NCI-H2171 (cell line): ENCODE results near the gene NKX3-2.
"Not testable (repeated sequence)": the region's sequence is repeated elsewhere in the genome, so short reads cannot be mapped to it uniquely, and the experiment has no call there.

Source experiments
- DNase-seq: peaks from one replicate; lab custom pipeline; 2025; lab: John Stamatoyannopoulos, UW

NKX3-2 gene

DNA sequence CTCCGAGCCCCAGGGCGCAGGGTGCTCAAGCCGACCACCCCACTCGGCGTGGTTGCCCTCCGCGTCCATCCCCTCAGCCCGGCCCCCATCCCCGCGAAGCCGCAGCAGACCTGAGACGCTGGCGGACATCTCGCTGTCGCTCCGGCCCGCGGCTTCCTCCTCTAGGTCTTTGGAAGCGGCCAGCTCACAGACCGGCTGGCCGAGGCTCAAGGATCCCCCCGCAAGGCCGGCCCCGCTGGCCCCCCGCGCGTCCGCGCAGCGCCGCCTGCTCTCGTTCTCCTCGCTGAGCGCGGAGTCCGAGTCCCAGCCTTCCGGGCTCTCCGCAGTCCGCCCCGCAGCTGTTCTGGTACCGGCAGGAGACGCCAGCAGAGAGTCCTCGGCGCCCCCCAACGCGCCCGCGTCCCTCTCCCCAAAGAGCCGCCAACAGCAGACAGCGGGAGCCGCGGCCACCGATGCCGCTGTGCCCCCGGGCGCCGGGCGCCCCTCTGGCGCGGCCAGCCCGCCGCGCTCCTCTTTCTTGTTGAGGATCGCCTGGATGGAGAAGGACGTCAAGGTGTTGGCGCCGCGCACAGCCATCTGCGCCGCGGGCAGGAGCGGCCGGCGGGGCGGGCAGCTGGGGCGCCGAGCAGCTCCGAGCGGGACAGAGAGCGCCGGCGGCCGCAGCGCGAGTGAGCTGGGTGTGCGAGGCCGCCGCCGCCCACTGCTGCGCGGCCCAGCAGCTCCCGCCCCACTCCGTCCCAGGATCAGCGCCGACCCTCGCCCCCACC lies at the start of gene NKX3-2:
Gene NKX3-2, minus strand, starts transcription at position 670 of the 767 bp plus-strand sequence. Its CDS starts 94 bp downstream, at position 576.
- no peak for DNase-seq

DNA sequence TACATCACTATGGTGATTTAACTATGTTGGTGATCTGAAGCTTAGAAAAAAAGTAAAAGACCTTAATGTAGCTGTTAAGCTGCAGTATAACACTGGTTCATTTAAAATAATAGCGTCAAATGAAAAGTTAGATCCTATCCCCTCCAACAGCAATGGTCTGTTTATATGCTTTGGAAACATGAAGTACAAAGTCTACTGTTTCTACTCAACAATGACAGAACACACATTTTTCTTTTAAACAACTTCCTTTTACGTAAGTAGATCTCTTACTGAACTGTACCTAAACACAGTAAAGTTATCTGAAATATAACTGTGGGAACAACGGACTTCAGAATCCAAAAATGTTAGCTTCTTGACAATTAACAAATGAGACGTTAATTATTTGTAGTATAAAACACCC lies 47.9 kb upstream of the NKX3-2 start:
- DNase-seq, result no peak

DNA sequence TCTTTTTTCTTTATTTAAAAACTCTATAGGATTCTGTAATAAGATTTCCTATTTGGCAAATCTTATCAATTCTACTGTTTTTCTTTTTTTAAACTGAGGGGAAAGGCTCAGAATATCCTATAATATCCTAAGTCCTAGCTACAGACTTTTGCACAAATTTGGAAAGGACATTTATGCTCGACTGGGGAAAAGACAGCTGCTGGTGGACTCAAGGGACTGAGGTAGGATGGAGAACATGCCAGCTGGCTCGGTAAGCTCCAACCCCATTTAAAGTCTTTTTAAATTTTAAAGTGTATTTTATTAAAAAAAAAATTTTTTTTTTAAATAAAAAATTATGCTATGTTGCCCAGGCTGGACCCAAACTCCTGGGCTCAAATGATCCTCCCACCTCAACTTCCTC lies 46.5 kb upstream of the NKX3-2 start:
- no peak for DNase-seq

DNA sequence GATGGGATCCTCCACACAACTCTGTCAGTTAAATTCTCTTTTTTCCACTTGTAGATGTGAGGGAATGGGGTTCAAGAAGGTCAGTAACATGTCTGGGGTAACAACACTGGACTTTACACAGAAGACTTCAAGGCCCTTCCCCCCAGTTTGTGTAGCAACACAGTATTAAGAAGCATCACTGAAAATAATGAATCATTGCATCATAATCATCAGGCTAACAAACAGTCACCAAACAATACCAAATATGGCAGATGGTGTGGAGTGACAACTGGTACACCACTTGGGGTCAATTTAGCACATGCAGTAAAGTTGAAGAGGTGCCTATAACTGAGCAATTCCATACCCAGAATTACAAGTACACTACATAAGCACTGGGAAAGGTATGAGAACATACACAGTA lies 44.6 kb upstream of the NKX3-2 start:
- DNase-seq, result no peak

DNA sequence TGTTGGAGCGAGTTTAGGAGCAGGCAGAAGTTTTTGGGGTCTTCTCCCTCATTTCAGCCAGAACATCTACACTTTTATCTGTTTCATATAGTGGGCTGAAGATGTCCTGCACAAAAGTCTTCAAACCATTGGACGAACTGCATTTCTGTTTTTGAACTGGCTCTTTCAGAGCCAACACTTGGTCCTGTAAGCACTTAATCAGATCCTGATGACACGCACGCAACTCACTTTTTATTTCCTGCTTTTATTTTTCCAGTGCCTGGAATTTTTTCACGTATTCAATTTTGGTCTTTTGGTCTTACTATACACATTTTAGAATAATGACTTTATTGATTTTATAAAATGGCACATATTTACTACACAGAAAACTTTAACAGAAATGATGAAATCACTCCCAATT lies 40.2 kb upstream of the NKX3-2 start:
- DNase-seq, result no peak

DNA sequence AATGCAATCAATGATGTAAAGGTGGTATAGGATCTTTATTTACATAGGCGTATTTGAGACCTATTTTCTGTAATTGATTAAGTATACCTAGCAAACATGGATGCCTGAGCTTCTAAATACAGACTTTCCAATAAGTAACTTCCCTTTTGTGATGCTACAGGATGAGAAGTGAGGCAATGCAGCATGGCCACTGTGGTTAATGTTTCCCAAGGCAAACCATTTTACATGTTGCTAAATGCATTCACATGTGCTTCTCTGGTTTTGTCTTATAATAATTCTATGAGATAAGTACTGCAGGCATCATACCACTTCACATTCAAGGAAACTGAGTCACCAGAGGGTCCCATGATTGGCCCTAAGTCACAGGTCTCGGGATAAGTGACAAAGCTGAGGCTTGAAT lies 35.7 kb upstream of the NKX3-2 start:
- DNase-seq, result no peak

DNA sequence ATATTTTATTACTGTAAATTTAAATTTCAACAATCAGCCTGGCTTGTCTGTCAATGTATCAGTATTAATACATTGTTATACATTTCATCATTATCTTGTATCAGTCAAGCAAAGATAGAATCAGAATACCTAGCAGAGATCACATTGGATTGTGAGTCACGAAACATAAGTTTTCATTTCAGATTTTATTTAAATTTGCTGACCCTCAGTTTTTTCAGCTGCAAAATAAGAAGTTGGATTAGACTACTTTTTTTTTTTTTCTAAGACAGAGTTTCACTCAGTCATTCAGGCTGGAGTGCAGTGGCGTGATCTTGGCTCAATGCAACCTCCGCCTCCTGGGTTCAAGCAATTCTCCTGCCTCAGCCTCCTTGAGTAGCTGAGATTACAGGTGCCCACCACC lies 33.4 kb upstream of the NKX3-2 start:
- no peak for DNase-seq

DNA sequence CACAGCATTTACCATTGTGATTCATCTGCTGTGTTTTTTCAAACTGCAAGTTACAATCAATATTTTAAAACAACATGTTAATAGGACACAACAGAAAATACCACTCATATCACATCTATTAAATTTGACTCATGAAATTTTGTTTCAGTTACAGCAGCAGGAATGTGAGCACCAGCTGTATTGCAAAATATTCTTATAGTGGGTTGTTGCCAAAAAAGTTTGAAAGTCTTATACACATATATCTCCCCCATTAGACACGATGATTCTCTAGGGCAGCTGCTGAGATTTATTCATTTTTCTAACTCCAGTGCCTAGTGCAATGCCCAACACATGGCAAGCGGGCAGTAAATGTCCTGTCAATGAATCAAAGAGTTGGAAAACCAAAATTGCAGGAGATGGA lies 26.6 kb upstream of the NKX3-2 start:
- DNase-seq, result no peak

DNA sequence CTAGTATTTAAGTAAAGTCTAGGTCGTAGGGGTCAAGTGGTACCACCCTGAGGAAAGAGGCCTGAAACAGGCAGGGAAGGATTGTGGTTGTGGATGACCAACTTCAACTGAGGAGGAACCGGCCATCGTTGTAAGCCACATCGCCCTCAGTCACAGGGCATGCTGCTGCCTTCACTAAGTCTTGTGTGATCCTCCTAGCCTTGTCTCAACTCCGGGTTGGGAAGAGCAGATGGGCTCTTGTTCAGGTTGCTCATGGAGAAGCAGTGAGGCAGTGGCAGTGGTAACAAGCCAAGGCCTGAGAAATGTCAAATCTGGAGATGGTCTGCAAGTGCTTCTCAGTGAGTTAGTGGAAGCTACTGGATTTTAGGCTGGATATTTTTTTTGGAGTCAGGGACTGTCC lies 22.8 kb upstream of the NKX3-2 start:
- DNase-seq, result no peak

DNA sequence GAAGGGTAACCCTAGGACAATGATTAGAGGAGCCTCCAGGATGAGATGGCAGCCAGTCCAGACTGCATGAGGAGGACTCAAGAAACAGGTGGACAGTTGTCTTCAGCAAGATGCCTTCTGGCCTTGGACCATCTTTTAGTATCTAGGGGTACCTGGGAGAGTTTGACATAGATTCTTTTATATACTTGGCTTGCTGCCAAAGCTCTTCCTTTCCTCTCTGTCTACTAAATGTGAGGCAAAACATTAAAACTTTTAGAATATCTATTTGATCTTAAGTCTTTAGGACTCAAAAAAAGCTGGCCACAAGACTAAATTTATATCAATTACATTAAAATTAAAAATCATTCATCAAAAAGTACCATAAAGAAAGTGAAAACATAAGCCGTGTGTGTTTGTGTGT lies 18.6 kb upstream of the NKX3-2 start:
- DNase-seq, result no peak

DNA sequence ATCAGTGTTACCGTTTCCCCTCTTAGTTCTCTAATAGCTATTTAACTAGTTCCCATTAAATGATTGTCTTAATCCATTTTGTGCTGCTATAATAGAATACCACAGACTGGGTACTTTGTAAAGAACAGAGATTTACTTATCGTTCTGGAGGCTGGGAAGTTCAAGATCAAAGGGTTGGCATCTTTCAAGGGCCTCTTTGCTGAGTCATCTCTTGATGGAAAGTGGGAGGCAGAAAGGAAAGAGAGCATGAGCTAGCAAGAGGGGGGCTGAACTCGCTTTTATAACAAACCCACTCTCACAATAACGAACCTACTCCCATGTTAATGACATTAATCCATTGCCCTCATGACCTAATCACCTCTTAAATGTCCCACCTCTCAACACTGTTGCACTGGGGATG lies 17.4 kb upstream of the NKX3-2 start:
- DNase-seq, result no peak

DNA sequence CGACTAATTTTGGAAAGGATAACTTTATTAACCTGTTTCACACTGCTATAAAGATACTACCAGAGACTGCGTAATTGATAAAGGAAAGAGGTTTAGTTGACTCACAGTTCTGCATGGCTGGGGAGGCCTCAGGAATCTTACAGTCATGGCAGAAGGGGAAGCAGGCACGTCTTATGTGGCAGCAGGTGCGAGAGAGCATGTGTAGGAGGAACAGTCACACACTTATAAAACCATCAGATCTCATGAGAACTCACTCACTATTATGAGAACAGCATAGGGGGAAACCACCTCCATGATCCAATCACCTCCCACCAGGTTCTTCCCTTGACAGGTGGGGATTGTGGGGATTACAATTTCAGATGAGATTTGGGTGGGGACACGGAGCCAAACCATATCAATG lies 15.8 kb upstream of the NKX3-2 start:
- DNase-seq, result not testable (repeated sequence)

DNA sequence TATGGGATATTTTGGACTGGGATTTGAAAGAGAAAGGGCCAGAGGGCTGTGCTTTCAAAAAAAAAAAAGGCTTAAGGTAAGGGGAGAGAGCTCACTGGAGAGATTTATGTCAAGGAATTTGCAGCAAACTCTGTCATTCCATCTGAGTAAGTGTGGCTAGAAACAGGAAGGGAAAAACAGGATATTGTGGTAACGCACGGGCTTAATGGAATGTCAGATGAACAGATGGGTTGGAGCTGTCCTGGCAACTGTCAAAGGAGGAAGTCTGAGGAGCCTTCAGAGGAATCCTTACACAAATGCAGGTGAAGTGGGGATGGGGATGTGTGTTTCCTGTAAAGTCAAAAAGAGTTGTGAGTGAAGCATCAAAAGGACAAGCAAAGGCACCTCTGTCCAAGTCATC lies 15.1 kb upstream of the NKX3-2 start:
- no peak for DNase-seq

DNA sequence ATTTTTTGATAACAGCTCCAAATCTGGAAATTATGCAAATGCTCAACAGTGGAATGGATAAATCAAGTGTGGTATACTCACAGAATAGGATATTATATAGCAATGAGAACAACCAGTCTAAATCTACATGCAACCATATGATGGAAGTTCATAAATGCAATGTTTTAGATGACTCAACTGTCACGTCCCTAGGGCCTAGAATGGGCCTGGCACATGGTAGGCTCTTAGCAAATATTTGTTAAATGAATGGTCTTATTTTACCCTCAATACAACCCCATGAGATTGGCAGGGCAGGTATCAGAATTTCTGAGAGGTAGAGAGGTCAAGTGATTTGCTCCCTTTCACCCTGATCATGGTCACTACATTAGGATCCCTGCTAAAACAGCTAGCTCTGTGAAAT lies 14.6 kb upstream of the NKX3-2 start:
- DNase-seq, result no peak

DNA sequence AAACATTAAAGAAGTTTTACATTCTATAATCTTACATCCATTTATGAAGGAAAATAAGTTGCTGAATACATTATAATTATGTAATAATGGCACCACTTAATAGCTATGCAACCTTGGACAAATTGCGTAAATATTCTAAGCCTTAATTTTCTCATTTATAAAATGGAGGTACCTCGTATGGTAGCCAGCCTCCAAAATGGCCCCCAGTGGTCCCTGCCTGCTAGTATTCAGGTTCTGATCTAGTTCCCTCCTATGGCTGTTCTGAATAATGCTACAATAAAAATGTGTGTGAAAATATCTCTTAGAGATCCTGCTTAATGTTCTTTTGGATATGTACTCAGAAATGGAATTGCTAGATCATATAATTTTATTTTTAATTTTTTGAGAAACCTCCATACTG lies 11.0 kb upstream of the NKX3-2 start:
- no peak for DNase-seq

DNA sequence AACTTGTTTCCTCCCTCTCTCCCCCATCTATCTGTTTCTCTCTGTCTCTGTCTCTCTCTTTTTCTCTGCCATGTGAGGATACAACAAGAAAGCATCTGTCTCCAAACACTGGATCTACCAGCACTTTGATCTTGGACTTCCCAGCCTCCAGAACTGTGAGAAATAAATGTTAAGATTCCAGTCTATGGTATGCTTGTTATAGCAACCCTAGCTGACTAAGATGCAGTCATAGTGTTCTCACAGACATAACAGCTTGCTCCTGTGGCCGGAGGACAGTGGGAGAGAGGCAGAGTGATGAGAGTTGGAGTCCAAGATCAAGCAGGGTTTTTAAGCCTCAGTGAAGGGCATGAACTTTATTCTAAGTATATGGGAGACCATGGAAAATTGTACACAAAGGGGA lies 8.8 kb upstream of the NKX3-2 start:
- no peak for DNase-seq

DNA sequence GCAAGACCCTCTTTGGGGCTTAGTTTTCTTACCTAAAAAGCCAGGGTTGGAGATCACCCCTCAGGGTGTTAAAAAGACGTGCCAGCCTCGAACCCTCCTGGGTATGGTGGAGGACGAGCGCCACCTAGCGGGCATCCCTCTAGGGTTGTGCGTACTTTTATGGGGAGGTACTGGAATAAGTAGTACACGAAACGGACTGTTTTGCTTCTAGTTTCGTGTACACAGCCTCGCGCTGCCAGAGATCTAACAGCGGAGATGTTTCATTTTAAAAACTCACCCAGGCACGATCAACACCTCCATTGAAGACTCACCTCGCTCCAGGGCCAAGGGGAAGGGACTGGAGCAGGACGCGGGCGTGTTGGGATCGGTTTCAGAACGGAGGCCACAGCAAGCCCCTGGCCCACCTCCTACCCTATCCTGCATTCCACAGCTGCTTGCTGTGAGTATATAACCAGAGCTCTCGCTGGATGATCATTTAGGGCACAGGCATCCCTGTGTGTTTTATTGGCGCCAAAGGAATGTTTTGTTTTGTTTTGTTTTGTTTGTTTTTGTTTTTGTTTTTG lies 4.8 kb upstream of the NKX3-2 start:
- peak; percentile 25 for DNase-seq

DNA sequence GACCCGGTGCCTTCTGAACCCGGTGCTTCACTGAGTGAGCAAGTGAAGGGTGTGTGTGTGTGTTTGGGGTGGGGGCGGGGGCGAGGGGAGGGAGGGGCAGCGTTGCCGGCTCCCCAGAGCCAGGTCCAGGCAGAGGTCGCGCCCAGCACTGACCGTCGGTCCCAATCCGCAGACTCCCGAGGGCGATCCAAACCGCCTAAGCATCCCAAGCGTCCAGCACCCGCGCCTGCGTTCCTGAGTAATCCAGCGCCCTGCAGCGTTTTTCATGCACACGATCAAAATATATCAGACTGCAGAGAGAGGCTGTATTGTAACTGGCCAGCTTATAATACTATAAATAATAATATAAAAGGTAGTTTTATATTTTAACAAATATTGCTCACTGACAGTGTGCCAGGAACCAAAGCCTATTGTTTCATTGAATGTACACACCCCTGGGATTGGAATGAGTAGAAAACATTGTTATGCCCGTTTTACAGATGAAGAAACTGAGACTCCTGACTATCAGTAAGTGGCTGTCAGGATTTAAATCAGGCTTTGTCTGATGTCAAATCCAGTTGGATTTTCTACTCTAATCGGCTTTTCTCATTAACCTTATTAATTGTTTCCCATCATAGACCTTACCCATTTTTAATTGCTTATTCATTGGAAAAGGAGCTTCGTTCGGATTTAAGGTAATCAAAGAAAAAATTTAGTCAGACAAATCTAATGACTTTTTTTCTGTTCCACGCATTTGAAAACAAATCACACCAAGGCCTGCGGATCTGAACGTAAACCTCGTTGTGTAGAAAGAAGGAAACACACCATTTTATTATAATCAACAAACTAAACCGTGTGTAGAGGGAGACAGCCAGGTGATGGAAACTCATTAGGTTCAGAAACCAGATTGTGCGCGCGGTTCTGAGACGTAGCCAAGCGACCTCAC lies 4.0 kb upstream of the NKX3-2 start:
- no peak for DNase-seq

DNA sequence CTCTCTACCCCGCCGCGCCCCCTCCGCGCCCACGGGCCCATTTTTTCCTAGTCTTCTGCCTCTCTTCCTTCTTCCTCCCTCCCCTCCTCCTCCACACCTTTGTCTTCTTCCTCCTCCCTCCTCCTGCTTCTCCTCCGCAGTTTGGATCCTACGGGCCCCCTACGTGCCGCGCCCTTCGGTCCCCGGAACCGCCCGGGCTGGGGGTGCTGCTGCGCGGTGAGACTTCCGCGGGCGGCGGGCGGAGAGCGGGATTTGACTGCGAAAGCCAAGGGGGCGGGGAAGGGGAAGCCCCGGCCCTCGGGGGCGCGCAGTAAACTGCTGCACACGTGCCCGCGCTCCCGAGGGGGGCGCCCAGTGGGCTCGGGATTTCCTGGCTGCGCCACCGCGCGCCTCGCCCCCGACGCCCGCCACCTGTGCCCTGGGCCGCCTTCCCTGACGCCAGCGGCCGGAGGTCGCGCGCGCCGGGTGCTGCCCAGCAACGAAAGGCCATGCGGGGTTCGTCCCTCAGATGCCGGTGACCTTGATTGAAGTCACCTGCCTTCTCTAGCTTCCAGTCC lies 3.3 kb upstream of the NKX3-2 start:
- no peak for DNase-seq

DNA sequence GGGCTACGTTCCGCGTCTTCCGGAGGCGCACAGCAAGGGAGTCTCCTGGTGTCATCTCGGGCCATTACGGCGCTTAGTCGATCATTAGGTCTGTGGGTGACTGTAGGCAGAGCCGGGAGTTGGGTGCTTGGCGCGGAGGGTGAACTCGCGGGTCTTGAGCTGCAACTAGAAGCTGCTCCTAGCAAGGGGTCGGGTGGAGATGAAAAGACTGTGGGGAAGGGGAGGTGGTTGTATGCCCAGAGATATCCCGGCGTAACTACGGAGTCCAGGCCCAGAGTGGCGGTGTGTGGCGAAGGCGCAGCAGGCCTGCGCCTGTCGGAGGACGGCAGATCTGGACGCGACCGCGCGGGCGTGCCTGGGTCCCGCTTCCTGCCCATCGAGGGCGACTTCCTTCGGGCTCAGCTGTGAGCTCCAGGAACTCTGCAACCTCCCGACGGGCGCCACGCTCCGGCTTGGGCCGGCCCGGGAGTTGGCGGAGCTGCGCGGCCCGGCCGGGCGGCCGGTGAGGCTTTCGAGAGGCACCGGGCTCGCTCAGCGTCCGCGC lies 2.7 kb upstream of the NKX3-2 start:
- DNase-seq, result no peak

DNA sequence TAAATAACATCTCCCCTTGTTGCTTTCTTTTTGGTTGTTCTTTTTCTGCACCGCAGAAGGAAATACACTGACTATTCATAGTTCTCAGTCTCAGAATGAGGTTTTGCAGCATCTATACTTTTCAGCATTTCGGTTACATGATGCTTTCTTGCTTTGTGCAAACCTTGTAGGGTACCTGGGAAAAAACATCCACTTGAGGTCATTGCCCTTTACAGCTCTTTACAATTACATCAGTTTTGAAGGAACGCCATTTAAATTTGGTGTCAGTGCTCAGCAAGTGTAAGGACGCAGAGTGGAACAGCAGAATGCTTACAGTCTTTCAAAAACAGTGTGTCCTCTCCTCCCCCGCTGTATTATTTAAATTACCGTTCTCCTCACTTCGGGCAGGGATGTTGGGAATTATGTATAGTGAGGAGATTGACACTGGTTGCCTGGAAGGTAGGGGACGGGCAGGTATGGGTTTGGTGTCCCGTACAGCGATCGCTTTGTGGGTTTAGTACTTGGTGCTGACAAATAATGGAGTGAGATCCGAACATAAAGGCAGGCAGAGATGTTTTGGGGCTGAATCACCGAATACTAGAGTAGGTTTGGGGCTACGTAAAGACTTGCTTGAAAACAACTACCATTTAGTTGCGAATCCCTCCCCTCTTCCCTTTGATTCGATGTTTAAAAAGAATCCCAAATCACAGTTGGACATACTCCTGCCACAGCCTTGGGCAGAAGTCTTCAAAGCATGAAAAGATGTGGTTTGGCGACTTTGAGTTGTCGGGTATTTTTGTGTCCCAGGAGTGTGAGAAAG lies 2.0 kb upstream of the NKX3-2 start:
- no peak for DNase-seq

DNA sequence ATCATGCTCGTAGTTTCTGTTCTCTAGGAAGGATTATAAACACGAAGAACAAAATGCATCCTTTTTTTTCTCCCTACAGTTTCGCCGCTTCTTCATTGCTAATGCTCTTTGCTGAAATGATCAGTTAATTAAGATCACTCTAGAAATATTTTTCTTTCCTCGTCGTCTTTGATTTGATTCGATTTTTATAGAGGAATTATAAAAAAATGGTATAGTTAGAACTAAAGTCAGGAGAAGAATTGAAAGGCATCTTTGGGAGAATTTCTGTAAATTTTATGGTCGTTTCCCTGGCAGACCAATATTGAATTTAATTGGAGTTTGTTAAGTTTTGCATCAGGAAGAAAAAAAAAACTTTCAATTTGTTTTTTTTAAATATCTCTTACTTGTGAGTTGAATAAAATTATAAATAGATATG lies 1.1 kb upstream of the NKX3-2 start:
- no peak for DNase-seq
